A549 (cell line): ENCODE data around the gene THAP3. TPM values are rescaled to one million over a fixed set of nuclear protein-coding genes. Genes with fewer than 3 reads are reported as not detected.

Experiments
- ATAC-seq, 2 experiments: fragments of 200-7000 bp in 1 of 2; fragments of >200 bp in 1 of 2; cut with Nextera tagmentation in 1 of 2; cut with Tn5 transposase in 1 of 2; 3 replicates each; pipeline versions ENCODE4 v1.8.0 to v1.9.1; 2018 to 2020; ENCODE audit warnings: mild to moderate bottlenecking in 1 of 2, moderate library complexity in 1 of 2
- CTCF ChIA-PET: fragments of 300-600 bp; sonication (Branson Sonifier 250); formaldehyde crosslinking; extraction: SDS; loops from one replicate; lab custom pipeline; 2021; ENCODE audit warnings: antibody characterized with exemption, inconsistent platforms; lab: Yijun Ruan, JAX
- POLR2A ChIA-PET: fragments of 350-600 bp; formaldehyde crosslinking; extraction: SDS; loops from one replicate; lab custom pipeline; 2021; ENCODE audit warnings: antibody characterized with exemption, inconsistent platforms; lab: Yijun Ruan, JAX
- DNase-seq, 2 experiments: peaks; one replicate each; pipeline versions ENCODE4 v3.0.0 to v3.0.0-alpha.2; 2011 to 2016; ENCODE audit warnings: low read depth in 1 of 2, low spot score in 1 of 2
- FAIRE-seq: peaks from 2 replicates; lab custom pipeline; 2011; peaks lifted over from hg19 to GRCh38; lab: Jason Lieb, UNC
- H3K27ac ChIP-seq, 2 experiments: fragments of >200 bp; sonication (Bioruptor Twin); formaldehyde crosslinking; 3 replicates each; pipeline ENCODE4 v1.5.1; 2016 to 2017
- H3K4me1 ChIP-seq: fragments of >200 bp; sonication (Bioruptor Twin); formaldehyde crosslinking; 3 replicates; pipeline ENCODE4 v1.6.1; 2016
- H3K4me2 ChIP-seq: fragments of >200 bp; sonication (Bioruptor Twin); formaldehyde crosslinking; 3 replicates; pipeline ENCODE4 v1.6.1; 2016
- H3K4me3 ChIP-seq: fragments of >200 bp; sonication (Bioruptor Twin); formaldehyde crosslinking; 3 replicates; pipeline ENCODE4 v1.5.1; 2016
- H3K9me3 ChIP-seq: fragments of >200 bp; sonication (Bioruptor Twin); formaldehyde crosslinking; 3 replicates; pipeline ENCODE4 v1.6.1; 2016
- CHD4 ChIP-seq: fragments of 200-600 bp; sonication (generic); IDR thresholded peaks from 2 replicates; pipeline ENCODE4 v1.6.1; 2016; ENCODE audit warnings: antibody characterized with exemption, mild to moderate bottlenecking, borderline replicate concordance
- EHF ChIP-seq: fragments of 250-450 bp; sonication (Bioruptor Pico); IDR thresholded peaks from 2 replicates; pipeline ENCODE4 v1.5.0; 2020; ENCODE audit warnings: mild to moderate bottlenecking
- EHMT2 ChIP-seq: fragments of 200-600 bp; sonication (generic); IDR thresholded peaks from 2 replicates; pipeline ENCODE4 v1.6.1; 2016; ENCODE audit warnings: antibody characterized with exemption, low read depth, mild to moderate bottlenecking, moderate library complexity
- FOSL2 ChIP-seq, 2 experiments: fragments of 450-650 bp in 1 of 2; fragments of >200 bp in 1 of 2; sonication (Bioruptor Twin) in 1 of 2; formaldehyde crosslinking; IDR thresholded peaks; 2 replicates each; pipeline versions ENCODE4 v1.5.0 to v1.6.1; 2016 to 2020; ENCODE audit warnings: mild to moderate bottlenecking in 1 of 2, moderate library complexity in 1 of 2
- GATA3 ChIP-seq: IDR thresholded peaks from 2 replicates; pipeline ENCODE4 v1.6.1; 2012; ENCODE audit warnings: borderline replicate concordance
- HDAC2 ChIP-seq: fragments of 200-600 bp; sonication (generic); IDR thresholded peaks from 2 replicates; pipeline ENCODE4 v1.6.1; 2016
- HES2 ChIP-seq: fragments of >200 bp; sonication (Bioruptor Twin); formaldehyde crosslinking; IDR thresholded peaks from 2 replicates; pipeline ENCODE4 v1.6.1; 2016
- HEYL ChIP-seq: fragments of 250-450 bp; sonication (Bioruptor Pico); IDR thresholded peaks from 2 replicates; pipeline ENCODE4 v1.8.0; 2021; ENCODE audit warnings: mild to moderate bottlenecking, moderate library complexity
- HMGXB4 ChIP-seq: fragments of 250-450 bp; sonication (Bioruptor Pico); IDR thresholded peaks from 2 replicates; pipeline ENCODE4 v1.5.0; 2021; ENCODE audit warnings: mild to moderate bottlenecking, moderate library complexity, borderline replicate concordance
- JUN ChIP-seq, 2 experiments: fragments of >200 bp; sonication (Bioruptor Twin); formaldehyde crosslinking; IDR thresholded peaks; 2 replicates in 1 of 2; 3 replicates in 1 of 2; pipeline ENCODE4 v1.6.1; 2016 to 2017
- KDM1A ChIP-seq: fragments of 200-600 bp; sonication (generic); IDR thresholded peaks from 2 replicates; pipeline ENCODE4 v1.6.1; 2016; ENCODE audit warnings: low read depth, mild to moderate bottlenecking
- MAFK ChIP-seq: fragments of 450-650 bp; IDR thresholded peaks from 2 replicates; pipeline ENCODE4 v1.6.1; 2014; ENCODE audit not compliant: partially characterized antibody
- MAZ ChIP-seq: fragments of 150-350 bp; IDR thresholded peaks from 2 replicates; pipeline ENCODE4 v1.6.1; 2014; ENCODE audit warnings: antibody characterized with exemption, low read depth, low read length, borderline replicate concordance
- MYC ChIP-seq: IDR thresholded peaks from 2 replicates; pipeline ENCODE4 v1.6.1; 2012; ENCODE audit warnings: mild to moderate bottlenecking, inconsistent platforms, low read length, improper control_type of control experiment, borderline replicate concordance
- NFE2L2 ChIP-seq: fragments of 150-350 bp; conservative IDR thresholded peaks from 2 replicates; pipeline ENCODE4 v1.6.1; 2014; ENCODE audit warnings: low read length
- NPAS2 ChIP-seq: fragments of 250-450 bp; sonication (Bioruptor Pico); IDR thresholded peaks from 2 replicates; pipeline ENCODE4 v1.8.0; 2022; ENCODE audit warnings: mild to moderate bottlenecking, moderate library complexity, borderline replicate concordance
- PBX3 ChIP-seq: IDR thresholded peaks from 2 replicates; pipeline ENCODE4 v1.6.1; 2012
- PHF8 ChIP-seq: fragments of 200-600 bp; sonication (generic); IDR thresholded peaks from 2 replicates; pipeline ENCODE4 v1.6.1; 2016; ENCODE audit warnings: low read depth, mild to moderate bottlenecking, antibody characterized with exemption, moderate library complexity, borderline replicate concordance
- RCOR1 ChIP-seq: fragments of 150-350 bp; IDR thresholded peaks from 2 replicates; pipeline ENCODE4 v1.6.1; 2014; ENCODE audit warnings: antibody characterized with exemption, low read length, low read depth
- ZNF302 ChIP-seq: fragments of 250-450 bp; sonication (Bioruptor Pico); IDR thresholded peaks from 2 replicates; pipeline ENCODE4 v1.9.0; 2021; ENCODE audit warnings: inconsistent platforms, mild to moderate bottlenecking, moderate library complexity
- WGBS: methylation state at CpG from one replicate; pipeline ENCODE4 v1.1.6; 2017; ENCODE audit errors: missing lambda C conversion rate; 5-methylcytosine and 5-hydroxymethylcytosine counted together
- polyA plus RNA-seq, 4 experiments: library from polyadenylated mRNA; depleted of rRNA in 3 of 4; stranded (reverse); fragments of >200 nt; fragmentation: RNase III in 1 of 4; extraction: RNeasy Plus Mini Kit Qiagen cat#74134 plus additional on column Dnase treatment in 1 of 4; gene quantifications; 2 replicates in 3 of 4; 3 replicates in 1 of 4; pipeline ENCODE4 v1.2.3, GENCODE V29; 2011 to 2017
- TF ChIP-seq, protein P1 (sequence below): fragments of >200 bp; sonication (Bioruptor Twin); formaldehyde crosslinking; IDR thresholded peaks from 3 replicates; pipeline ENCODE4 v1.6.1; 2016

The THAP3 gene
- polyA plus RNA-seq, 2 of the 4 experiments (the other 2 are of a cell fraction), result 6.5 to 12.0 TPM

DNA sequence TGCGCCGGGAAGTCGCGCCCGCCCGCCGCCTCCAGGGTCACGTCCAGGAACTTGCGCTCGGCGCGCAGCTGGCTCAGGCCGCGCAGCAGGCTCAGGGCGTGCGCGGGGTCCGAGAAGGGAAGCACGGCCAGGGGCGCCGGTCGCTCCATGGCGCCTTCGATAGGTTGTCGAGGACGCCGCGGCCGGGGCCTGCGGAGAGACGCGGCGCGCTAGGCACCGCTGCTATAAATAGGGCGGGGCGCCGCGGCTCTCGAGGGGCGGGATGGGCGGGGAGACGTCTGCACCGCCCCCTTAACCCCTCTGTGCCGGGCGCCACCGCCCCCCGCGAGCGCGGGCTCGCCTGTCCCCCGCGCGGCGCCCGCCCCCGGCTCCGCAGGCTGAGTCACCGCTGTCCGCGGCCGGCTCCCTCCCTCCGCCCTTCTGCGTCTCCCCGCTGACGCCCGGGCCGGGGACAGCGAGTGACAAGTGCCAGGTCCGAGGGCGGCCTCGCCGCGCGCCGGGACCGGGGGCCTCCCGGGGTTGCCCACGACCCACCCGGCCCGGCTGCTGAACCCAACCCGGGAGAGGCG lies 21.9 kb upstream of the THAP3 start, which contains the start of gene KLHL21 (continued):
- TF ChIP-seq, protein P1, sequence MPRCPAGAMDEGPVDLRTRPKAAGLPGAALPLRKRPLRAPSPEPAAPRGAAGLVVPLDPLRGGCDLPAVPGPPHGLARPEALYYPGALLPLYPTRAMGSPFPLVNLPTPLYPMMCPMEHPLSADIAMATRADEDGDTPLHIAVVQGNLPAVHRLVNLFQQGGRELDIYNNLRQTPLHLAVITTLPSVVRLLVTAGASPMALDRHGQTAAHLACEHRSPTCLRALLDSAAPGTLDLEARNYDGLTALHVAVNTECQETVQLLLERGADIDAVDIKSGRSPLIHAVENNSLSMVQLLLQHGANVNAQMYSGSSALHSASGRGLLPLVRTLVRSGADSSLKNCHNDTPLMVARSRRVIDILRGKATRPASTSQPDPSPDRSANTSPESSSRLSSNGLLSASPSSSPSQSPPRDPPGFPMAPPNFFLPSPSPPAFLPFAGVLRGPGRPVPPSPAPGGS, result peak; percentile 93
- TF ChIP-seq HMGXB4 (no peak), PHF8 (0 out of 2 replicates have a peak, but pooled peaks have one; percentile 54)
- TF ChIP-seq, all 56 proteins: peak for 6

- Histone ChIP-seq H3K4me1 (peaks cover 13% of the 10 kb centered on the region; the same call in 2 of the 3 replicates), H3K4me3 (peak overlapping the region; percentile 72)
- peak; percentile 10 to 20; a peak in 3 of 6 replicates for ATAC-seq
- no peak for FAIRE-seq
- TF ChIP-seq PBX3 (no peak), GATA3 (no peak), NPAS2 (CRISPR knock-in tag) (no peak), ZNF302 (CRISPR knock-in tag) (no peak), EHF (CRISPR knock-in tag) (no peak), KDM1A (no peak), HEYL (CRISPR knock-in tag) (no peak), JUN (IDR thresholded peaks at IDR 0.05) (no peak), MYC (no peak), MAFK (no peak), HDAC2 (no peak), NFE2L2 (no peak), HES2 (no peak), HMGXB4 (no peak), CHD4 (no peak), FOSL2 (IDR thresholded peaks at IDR 0.05) (no peak), FOSL2 (CRISPR knock-in tag; IDR thresholded peaks at IDR 0.05) (no peak), EHMT2 (no peak), RCOR1 (no peak), MAZ (no peak)
- TF ChIP-seq, all 56 proteins: peak for 0
- WGBS, result 60% methylated on average over 34 of the region's 36 CpGs
- Histone ChIP-seq H3K27ac (peak overlapping the region; percentile 73 to 93), H3K9me3 (no peaks in the 10 kb centered on the region), H3K4me2 (peak overlapping the region; percentile 90)
- ChIA-PET POLR2A (no interaction called here), CTCF (interaction anchor here (1.7 kb wide), 1 partner anchor 9 kb away, joined by 5 read pairs; no protein-coding TSS in a partner anchor)
- DNase-seq, result peak in 1 of 2 experiments; percentile 18
Measured at GRCh38 chr1:6603238-6603914, 21.3 kb upstream of the THAP3 start.
